K562 (cell line): ENCODE results near the gene EVI5L.

Experiments used
- MAX ChIP-seq: sonication (generic); formaldehyde crosslinking; IDR thresholded peaks from 2 replicates; pipeline ENCODE4 v1.9.0; 2022; ENCODE audit warnings: mild to moderate bottlenecking, missing genetic modification reagents
- NRF1 ChIP-seq, 2 experiments: fragments of 450-650 bp; IDR thresholded peaks in 1 of 2; conservative IDR thresholded peaks in 1 of 2; 2 replicates each; pipeline ENCODE4 v1.6.1; 2014; ENCODE audit warnings: mild to moderate bottlenecking in 2 of 2
- SMARCA5 ChIP-seq: fragments of 450-650 bp; IDR thresholded peaks from 2 replicates; pipeline ENCODE4 v1.6.1; 2016
- STAG1 ChIP-seq: sonication (generic); formaldehyde crosslinking; IDR thresholded peaks from 2 replicates; pipeline ENCODE4 v1.5.0; 2020; ENCODE audit warnings: missing genetic modification reagents, borderline replicate concordance

- TF ChIP-seq STAG1 (CRISPR knock-in tag), result no peak
- TF ChIP-seq NRF1 (conservative IDR thresholded peaks at IDR 0.05 in 1 of 2, IDR thresholded peaks at IDR 0.05 in 1 of 2), result no peak
- TF ChIP-seq SMARCA5, result no peak
- TF ChIP-seq MAX (CRISPR knock-in tag), result no peak
Measured at GRCh38 chr19:7830823-7831222, 805 bp downstream of the EVI5L start.
